Activated CD4-positive, alpha-beta memory T cell treated with anti-CD3 and anti-CD28 coated beads for 36 hours (primary cell): ENCODE data around the gene SLCO2A1. TPM values are rescaled to one million over a fixed set of nuclear protein-coding genes. Genes with fewer than 3 reads are reported as not detected.

Source experiments
- CTCF ChIA-PET: fragments of 350-600 bp; sonication (Branson Sonifier 250); formaldehyde crosslinking; loops from one replicate; lab custom pipeline; 2021; ENCODE audit warnings: antibody characterized with exemption, inconsistent platforms; lab: Charles Lee
- POLR2A ChIA-PET: fragments of 350-600 bp; sonication (Branson Sonifier 250); formaldehyde crosslinking; loops from one replicate; lab custom pipeline; 2021; ENCODE audit warnings: antibody characterized with exemption; lab: Charles Lee
- DNase-seq: peaks from one replicate; pipeline ENCODE4 v3.0.0-alpha.2; 2020
- H3K27ac Mint-ChIP-seq: one replicate; pipeline ENCODE4 v1.8.0; 2021; ENCODE audit warnings: mixed read lengths
- H3K27me3 Mint-ChIP-seq: one replicate; pipeline ENCODE4 v1.8.0; 2021; ENCODE audit warnings: mixed read lengths
- H3K36me3 Mint-ChIP-seq: one replicate; pipeline ENCODE4 v1.8.0; 2021; ENCODE audit warnings: mixed read lengths
- H3K4me1 Mint-ChIP-seq: one replicate; pipeline ENCODE4 v1.8.0; 2021; ENCODE audit warnings: low read depth, mixed read lengths
- H3K4me3 Mint-ChIP-seq: one replicate; pipeline ENCODE4 v1.8.0; 2021; ENCODE audit warnings: mild to moderate bottlenecking, mixed read lengths
- H3K9me3 Mint-ChIP-seq: one replicate; pipeline ENCODE4 v1.8.0; 2021; ENCODE audit warnings: mixed read lengths
- intact Hi-C: fragments of 100-400 bp; cut with micrococcal nuclease; formaldehyde crosslinking; loops from one replicate; pipeline ENCODE4 v1.15.1; 2023
- total RNA-seq, 2 experiments: library from RNA; stranded (reverse); gene quantifications; one replicate each; pipeline ENCODE4 v1.2.3, GENCODE V29; 2021

The SLCO2A1 gene
- total RNA-seq, 2 experiments from 2014 or later, result not detected

DNA sequence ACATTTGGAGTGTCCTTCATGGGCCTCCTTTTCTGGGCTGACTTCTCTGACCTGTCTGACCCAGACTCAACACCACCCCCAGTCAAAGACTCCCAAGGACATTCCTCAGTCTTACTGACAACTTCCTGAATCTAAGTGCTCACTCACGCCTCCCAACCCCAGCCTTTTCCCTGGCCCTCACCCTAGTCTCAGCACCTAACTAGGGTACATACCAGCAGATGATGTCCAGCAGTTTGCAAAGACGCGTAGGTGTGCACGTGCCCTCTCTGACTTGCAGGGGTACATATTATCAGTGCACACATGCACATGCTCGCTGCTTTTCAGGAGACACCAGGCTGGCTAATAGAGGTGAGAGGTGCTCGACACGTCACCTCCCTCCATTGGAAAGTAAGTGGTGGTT lies 38.7 kb upstream of the SLCO2A1 start:
- Mint-ChIP-seq H3K9me3 (no peaks in the 10 kb centered on the region), H3K27me3 (no peaks in the 10 kb centered on the region), H3K4me3 (no peak overlapping the region), H3K36me3 (no peaks in the 10 kb centered on the region), H3K4me1 (no peaks in the 10 kb centered on the region), H3K27ac (no peak overlapping the region)
- CTCF ChIA-PET, result no interaction called here
- intact Hi-C loops, result no loop called here
- DNase-seq, result peak; percentile 1
- POLR2A ChIA-PET, result no interaction called here

GRCh38 chr3:134067531-134068161 lies 37.9 kb upstream of the SLCO2A1 start:
- Mint-ChIP-seq H3K27ac (no peak overlapping the region), H3K27me3 (peaks cover 1% of the 10 kb centered on the region), H3K36me3 (no peaks in the 10 kb centered on the region), H3K4me1 (no peaks in the 10 kb centered on the region), H3K9me3 (no peaks in the 10 kb centered on the region), H3K4me3 (no peak overlapping the region)
- CTCF ChIA-PET, result no interaction called here
- POLR2A ChIA-PET, result no interaction called here
- DNase-seq, result no peak
- intact Hi-C loops, result no loop called here

- CTCF ChIA-PET, result no interaction called here
- intact Hi-C loops, result no loop called here
Observed at GRCh38 chr3:134066651-134067530, 37.2 kb upstream of the SLCO2A1 start.

DNA sequence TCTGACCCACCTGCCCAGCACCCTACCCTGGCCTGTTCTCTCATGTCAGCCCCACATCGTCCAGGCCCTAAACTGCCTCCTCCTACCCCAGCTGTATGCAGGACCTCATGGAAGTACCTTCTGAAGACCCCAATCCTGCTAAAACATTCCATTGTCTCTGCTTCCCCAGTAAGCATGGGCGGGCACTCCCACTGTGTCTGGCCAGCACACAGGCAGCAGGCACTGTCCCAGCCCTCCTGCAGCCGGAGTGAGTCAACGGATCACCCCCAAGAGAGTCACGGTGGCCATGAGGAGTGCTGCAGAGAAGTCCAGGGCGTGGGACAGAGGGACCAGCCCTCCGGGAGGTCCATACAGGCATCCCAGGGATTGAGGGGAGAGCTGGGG lies 36.4 kb upstream of the SLCO2A1 start:
- no peaks in the 10 kb centered on the region for H3K9me3 Mint-ChIP-seq
- DNase-seq, result no peak

More at GRCh38 chr3:134066651-134067530, 37.2 kb upstream of the SLCO2A1 start:
- POLR2A ChIA-PET, result no interaction called here
- Mint-ChIP-seq H3K9me3 (no peaks in the 10 kb centered on the region), H3K27me3 (peaks cover 1% of the 10 kb centered on the region), H3K4me3 (no peak overlapping the region), H3K27ac (no peak overlapping the region), H3K4me1 (no peaks in the 10 kb centered on the region), H3K36me3 (no peaks in the 10 kb centered on the region)
- DNase-seq, result no peak

DNA sequence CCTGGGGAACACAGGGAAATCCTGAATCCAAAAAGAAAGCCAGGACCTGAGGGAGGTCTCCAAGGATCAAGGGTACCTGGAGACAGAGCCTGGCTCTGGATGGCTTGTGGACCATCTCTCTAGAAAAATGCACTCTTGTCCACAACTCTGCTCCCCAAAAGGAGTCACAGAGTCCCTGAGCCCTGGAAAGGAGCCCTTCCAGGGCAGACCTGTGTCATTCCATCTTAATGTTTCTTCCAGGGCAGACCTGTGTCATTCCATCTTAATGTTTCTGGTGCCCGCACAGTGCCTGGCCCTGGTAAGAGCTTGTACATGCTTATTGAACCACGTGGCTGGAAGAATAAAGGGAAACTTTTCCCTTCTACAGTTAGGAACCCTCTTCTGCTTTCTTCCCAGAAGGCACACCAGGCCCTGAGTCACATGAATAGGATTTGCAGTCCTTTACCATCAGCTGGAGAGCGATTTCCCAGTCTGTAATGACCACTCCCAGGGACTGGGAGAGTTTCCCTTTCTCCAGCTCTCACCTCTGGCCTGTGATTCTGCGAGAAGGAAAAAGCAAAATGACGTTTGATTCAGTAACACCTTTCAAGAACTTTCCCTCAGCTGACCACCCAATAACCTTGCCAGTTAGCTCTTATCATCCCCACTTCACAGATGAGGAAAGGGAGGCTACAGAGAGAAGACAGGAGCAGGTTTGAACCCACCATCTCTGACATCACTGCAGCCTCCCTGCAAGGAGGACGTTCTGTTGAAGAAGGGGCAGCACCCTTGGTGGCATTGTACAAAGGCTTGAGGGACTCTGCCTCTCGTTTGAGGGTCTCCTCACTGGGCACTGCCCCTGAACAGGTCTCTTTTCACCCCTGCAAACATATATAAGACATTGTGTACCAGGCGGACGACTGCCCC lies 35.8 kb upstream of the SLCO2A1 start:
- H3K27me3 Mint-ChIP-seq, result peaks cover 1% of the 10 kb centered on the region
- intact Hi-C loops, result no loop called here
- ChIA-PET POLR2A (no interaction called here), CTCF (no interaction called here)
- H3K36me3 Mint-ChIP-seq, result no peaks in the 10 kb centered on the region
- DNase-seq, result no peak
- H3K9me3 Mint-ChIP-seq, result no peaks in the 10 kb centered on the region
- H3K27ac Mint-ChIP-seq, result no peak overlapping the region
- H3K4me3 Mint-ChIP-seq, result no peak overlapping the region
- H3K4me1 Mint-ChIP-seq, result no peaks in the 10 kb centered on the region

More for the DNA sequence above, 36.4 kb upstream of the SLCO2A1 start:
- peaks cover 1% of the 10 kb centered on the region for H3K27me3 Mint-ChIP-seq
- intact Hi-C loops, result no loop called here
- no peak overlapping the region for H3K27ac Mint-ChIP-seq
- CTCF ChIA-PET, result no interaction called here
- POLR2A ChIA-PET, result no interaction called here
- H3K36me3 Mint-ChIP-seq, result no peaks in the 10 kb centered on the region
- H3K4me1 Mint-ChIP-seq, result no peaks in the 10 kb centered on the region
- H3K4me3 Mint-ChIP-seq, result no peak overlapping the region

- intact Hi-C loops, result no loop called here
- Mint-ChIP-seq H3K27me3 (peaks cover 1% of the 10 kb centered on the region), H3K4me3 (no peak overlapping the region), H3K4me1 (no peaks in the 10 kb centered on the region), H3K27ac (no peak overlapping the region), H3K36me3 (no peaks in the 10 kb centered on the region), H3K9me3 (no peaks in the 10 kb centered on the region)
- CTCF ChIA-PET, result no interaction called here
- DNase-seq, result no peak
- POLR2A ChIA-PET, result no interaction called here
Observed at GRCh38 chr3:134064081-134064480, 34.4 kb upstream of the SLCO2A1 start.

DNA sequence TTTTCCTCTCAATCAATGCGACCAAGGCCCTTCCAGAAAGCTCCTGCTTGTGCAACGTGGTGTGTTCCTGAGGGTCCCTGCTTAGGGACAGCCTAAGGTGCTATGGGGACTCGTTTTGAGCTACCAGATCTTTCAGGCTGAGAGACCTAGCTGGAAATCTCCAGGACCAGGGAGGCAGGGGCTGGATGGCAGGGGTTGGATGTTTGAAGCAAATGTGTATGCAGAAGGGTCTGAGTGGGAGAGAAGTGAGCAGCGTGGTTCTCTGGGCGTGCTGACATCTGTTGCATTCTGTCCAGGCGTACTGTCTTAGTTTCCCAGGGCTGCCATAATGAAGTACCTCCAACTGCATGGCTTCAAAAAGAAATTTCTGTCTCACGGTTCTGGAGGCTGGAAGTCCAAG lies 31.7 kb upstream of the SLCO2A1 start:
- Mint-ChIP-seq H3K27ac (no peak overlapping the region), H3K4me3 (no peak overlapping the region), H3K9me3 (no peaks in the 10 kb centered on the region), H3K27me3 (peaks cover 1% of the 10 kb centered on the region), H3K4me1 (no peaks in the 10 kb centered on the region), H3K36me3 (no peaks in the 10 kb centered on the region)
- intact Hi-C loops, result no loop called here
- POLR2A ChIA-PET, result no interaction called here
- DNase-seq, result no peak
- CTCF ChIA-PET, result no interaction called here

GRCh38 chr3:134060561-134061385 lies 31.0 kb upstream of the SLCO2A1 start:
- ChIA-PET CTCF (no interaction called here), POLR2A (no interaction called here)
- intact Hi-C loops, result no loop called here
- Mint-ChIP-seq H3K4me3 (no peak overlapping the region), H3K27ac (no peak overlapping the region), H3K27me3 (peaks cover 1% of the 10 kb centered on the region), H3K36me3 (no peaks in the 10 kb centered on the region), H3K9me3 (no peaks in the 10 kb centered on the region), H3K4me1 (no peaks in the 10 kb centered on the region)
- DNase-seq, result no peak

GRCh38 chr3:134059671-134060560 lies 30.2 kb upstream of the SLCO2A1 start:
- Mint-ChIP-seq H3K4me1 (peaks cover 2% of the 10 kb centered on the region), H3K36me3 (no peaks in the 10 kb centered on the region), H3K4me3 (no peak overlapping the region), H3K9me3 (no peaks in the 10 kb centered on the region), H3K27me3 (peaks cover 1% of the 10 kb centered on the region), H3K27ac (no peak overlapping the region)
- CTCF ChIA-PET, result no interaction called here
- no peak for DNase-seq
- POLR2A ChIA-PET, result no interaction called here
- intact Hi-C loops, result no loop called here

DNA sequence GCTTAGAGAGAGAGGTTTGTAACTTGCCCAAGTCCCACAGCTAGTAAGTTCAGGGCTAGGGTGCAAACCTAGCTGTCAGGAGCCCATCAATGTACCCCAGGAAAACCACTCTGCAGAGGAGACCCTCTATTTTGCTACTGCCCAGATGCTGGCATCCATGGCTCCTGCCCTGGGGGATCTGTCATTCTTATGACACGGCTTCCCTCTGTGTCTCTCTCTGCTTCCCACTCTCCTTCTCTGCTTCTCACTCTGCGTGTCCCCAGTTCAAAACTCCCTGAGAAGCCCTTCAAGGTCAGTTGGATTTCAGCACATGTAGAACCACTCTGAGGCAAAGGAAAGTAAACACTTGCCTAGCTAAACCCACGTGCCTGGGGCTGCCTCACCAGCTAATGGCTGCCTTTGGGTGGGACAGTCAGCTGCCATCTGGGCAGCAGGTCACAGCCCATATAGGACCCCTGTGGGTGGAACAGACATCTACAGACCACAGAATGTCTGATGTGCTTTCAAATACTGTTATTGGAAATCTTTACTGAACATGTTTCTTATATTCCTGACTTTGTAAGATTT lies 29.4 kb upstream of the SLCO2A1 start:
- ChIA-PET CTCF (no interaction called here), POLR2A (interaction anchor here (0.6 kb wide), 1 partner anchor 178 kb away, joined by 3 read pairs; no protein-coding TSS in a partner anchor)
- H3K27me3 Mint-ChIP-seq, result peaks cover 1% of the 10 kb centered on the region
- H3K27ac Mint-ChIP-seq, result no peak overlapping the region
- no peaks in the 10 kb centered on the region for H3K36me3 Mint-ChIP-seq
- intact Hi-C loops, result no loop called here
- no peak overlapping the region for H3K4me3 Mint-ChIP-seq
- no peaks in the 10 kb centered on the region for H3K9me3 Mint-ChIP-seq
- H3K4me1 Mint-ChIP-seq, result peaks cover 2% of the 10 kb centered on the region
- no peak for DNase-seq
